Stimulated activated memory B cell treated with anti-CD40 and anti-IgM and Interleukin-4, amounts not matched to agents 10 μg/mL and 1 μg/mL and 100 μg/mL, for 72 hours (primary cell): Measurements from ENCODE around the gene CENPH.
"Not testable (repeated sequence)": the region's sequence is repeated elsewhere in the genome, so short reads cannot be mapped to it uniquely, and the experiment has no call there.

Experiments
- ATAC-seq: fragments of 150-1000 bp; cut with Tn5 transposase; 2 replicates; pipeline ENCODE4 v1.10.0; 2021
- H3K27ac Mint-ChIP-seq: one replicate; pipeline ENCODE4 v1.8.0; 2022; ENCODE audit warnings: mild to moderate bottlenecking, mixed read lengths
- H3K27me3 Mint-ChIP-seq: one replicate; pipeline ENCODE4 v1.8.0; 2022; ENCODE audit warnings: mixed read lengths
- H3K36me3 Mint-ChIP-seq: one replicate; pipeline ENCODE4 v1.8.0; 2022; ENCODE audit warnings: mixed read lengths
- H3K4me1 Mint-ChIP-seq: one replicate; pipeline ENCODE4 v1.8.0; 2022; ENCODE audit warnings: mixed read lengths
- H3K4me3 Mint-ChIP-seq: one replicate; pipeline ENCODE4 v1.8.0; 2022; ENCODE audit warnings: mild to moderate bottlenecking, moderate library complexity, mixed read lengths
- H3K9me3 Mint-ChIP-seq: one replicate; pipeline ENCODE4 v1.8.0; 2022; ENCODE audit warnings: mixed read lengths

CENPH gene

GRCh38 chr5:69224520-69224919 lies 35.1 kb downstream of the CENPH start:
- Mint-ChIP-seq H3K4me3 (no peak overlapping the region), H3K36me3 (peaks cover 21% of the 10 kb centered on the region), H3K27ac (no peak overlapping the region), H3K9me3 (no peaks in the 10 kb centered on the region), H3K27me3 (no peaks in the 10 kb centered on the region), H3K4me1 (peaks cover 13% of the 10 kb centered on the region)
- ATAC-seq = no peak

DNA sequence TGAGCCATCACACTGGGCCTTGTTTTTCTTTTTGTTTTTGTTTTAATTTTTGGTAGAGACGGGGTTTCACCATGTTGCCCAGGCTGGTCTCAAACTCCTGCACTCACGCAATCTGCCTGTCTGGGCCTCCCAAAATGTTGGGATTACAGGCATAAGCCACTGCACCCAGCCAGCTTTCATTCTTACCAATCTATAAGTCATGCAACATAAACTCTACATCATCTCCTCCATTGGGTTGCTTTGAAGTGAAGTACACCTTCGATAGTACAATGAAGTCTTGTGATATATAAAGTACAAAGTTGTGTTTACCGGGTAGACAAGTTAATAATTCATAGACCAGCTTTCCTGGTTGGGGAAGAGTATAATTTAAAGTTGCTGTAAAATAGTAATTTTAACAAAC lies 36.5 kb downstream of the CENPH start:
- peaks cover 18% of the 10 kb centered on the region for H3K36me3 Mint-ChIP-seq
- ATAC-seq = no peak
- H3K27me3 Mint-ChIP-seq = no peaks in the 10 kb centered on the region
- H3K9me3 Mint-ChIP-seq = no peaks in the 10 kb centered on the region
- H3K4me1 Mint-ChIP-seq = peaks cover 6% of the 10 kb centered on the region
- no peak overlapping the region for H3K27ac Mint-ChIP-seq
- no peak overlapping the region for H3K4me3 Mint-ChIP-seq

GRCh38 chr5:69230181-69230580 lies 40.8 kb downstream of the CENPH start:
- Mint-ChIP-seq H3K4me1 (no peaks in the 10 kb centered on the region), H3K27me3 (no peaks in the 10 kb centered on the region), H3K36me3 (peaks cover 12% of the 10 kb centered on the region), H3K9me3 (no peaks in the 10 kb centered on the region), H3K4me3 (no peak overlapping the region), H3K27ac (no peak overlapping the region)
- no peak for ATAC-seq

GRCh38 chr5:69231281-69231680 lies 41.9 kb downstream of the CENPH start:
- no peaks in the 10 kb centered on the region for H3K9me3 Mint-ChIP-seq
- H3K27ac Mint-ChIP-seq = no peak overlapping the region
- no peaks in the 10 kb centered on the region for H3K27me3 Mint-ChIP-seq
- no peak for ATAC-seq
- H3K36me3 Mint-ChIP-seq = peaks cover 12% of the 10 kb centered on the region
- H3K4me3 Mint-ChIP-seq = no peak overlapping the region
- peaks cover 10% of the 10 kb centered on the region for H3K4me1 Mint-ChIP-seq

- no peak overlapping the region for H3K27ac Mint-ChIP-seq
- H3K27me3 Mint-ChIP-seq = no peaks in the 10 kb centered on the region
- H3K4me1 Mint-ChIP-seq = peaks cover 14% of the 10 kb centered on the region
- H3K36me3 Mint-ChIP-seq = peaks cover 13% of the 10 kb centered on the region
- H3K4me3 Mint-ChIP-seq = no peak overlapping the region
- no peak for ATAC-seq
- no peaks in the 10 kb centered on the region for H3K9me3 Mint-ChIP-seq
Observed at GRCh38 chr5:69231851-69232250, 42.5 kb downstream of the CENPH start.

- peak; percentile 100 for ATAC-seq
- H3K27me3 Mint-ChIP-seq = no peaks in the 10 kb centered on the region
- H3K4me3 Mint-ChIP-seq = peak within 1 kb of the TSS; percentile 94
- H3K4me1 Mint-ChIP-seq = peaks cover 41% of the 10 kb centered on the region
- H3K9me3 Mint-ChIP-seq = no peaks in the 10 kb centered on the region
- peaks cover 29% of the 10 kb centered on the region for H3K36me3 Mint-ChIP-seq
- peak within 1 kb of the TSS; percentile 89 for H3K27ac Mint-ChIP-seq
Observed at GRCh38 chr5:69234457-69235268, 45.3 kb downstream of the CENPH start, which contains the start of gene CDK7. Gene CDK7 (plus strand): TSS chr5:69234886. CDS start chr5:69234976, 90 bp downstream.

- Mint-ChIP-seq H3K4me1 (peaks cover 55% of the 10 kb centered on the region), H3K36me3 (peaks cover 43% of the 10 kb centered on the region), H3K4me3 (peak overlapping the region; percentile 63)
- not testable (repeated sequence) for ATAC-seq, H3K27ac Mint-ChIP-seq, H3K27me3 Mint-ChIP-seq, H3K9me3 Mint-ChIP-seq
Observed at GRCh38 chr5:69236733-69237132, 47.4 kb downstream of the CENPH start.

DNA sequence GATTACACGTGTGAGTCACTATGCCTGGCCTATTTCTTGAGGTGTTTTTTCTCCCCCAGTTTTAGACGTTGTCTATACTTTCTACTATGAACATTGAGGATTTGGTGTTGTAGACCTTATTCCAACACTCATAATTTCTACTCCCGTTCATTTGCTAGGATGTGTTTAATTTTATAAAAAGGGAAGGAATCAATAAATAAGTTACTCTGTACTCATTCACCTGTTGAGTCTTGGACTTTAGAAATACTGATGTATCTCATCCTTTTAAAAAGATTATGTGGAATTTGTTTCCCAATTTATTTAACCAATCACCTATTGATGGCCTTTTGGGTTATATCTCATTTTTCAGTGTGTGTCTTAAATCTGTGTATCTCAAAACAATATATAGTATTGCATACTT lies 48.5 kb downstream of the CENPH start:
- Mint-ChIP-seq H3K4me3 (no peak overlapping the region), H3K4me1 (peaks cover 62% of the 10 kb centered on the region), H3K27ac (no peak overlapping the region), H3K36me3 (peaks cover 52% of the 10 kb centered on the region), H3K27me3 (no peaks in the 10 kb centered on the region), H3K9me3 (no peaks in the 10 kb centered on the region)
- no peak for ATAC-seq

GRCh38 chr5:69238760-69239251 lies 49.4 kb downstream of the CENPH start:
- Mint-ChIP-seq H3K36me3 (peaks cover 60% of the 10 kb centered on the region), H3K4me1 (peaks cover 72% of the 10 kb centered on the region), H3K9me3 (no peaks in the 10 kb centered on the region), H3K27ac (no peak overlapping the region), H3K27me3 (no peaks in the 10 kb centered on the region), H3K4me3 (no peak overlapping the region)
- no peak for ATAC-seq

- Mint-ChIP-seq H3K4me1 (peaks cover 84% of the 10 kb centered on the region), H3K36me3 (peaks cover 81% of the 10 kb centered on the region), H3K9me3 (peaks cover under 1% of the 10 kb centered on the region), H3K27me3 (no peaks in the 10 kb centered on the region), H3K4me3 (no peak overlapping the region), H3K27ac (no peak overlapping the region)
- ATAC-seq = no peak
Observed at GRCh38 chr5:69242215-69242927, 53.0 kb downstream of the CENPH start.

DNA sequence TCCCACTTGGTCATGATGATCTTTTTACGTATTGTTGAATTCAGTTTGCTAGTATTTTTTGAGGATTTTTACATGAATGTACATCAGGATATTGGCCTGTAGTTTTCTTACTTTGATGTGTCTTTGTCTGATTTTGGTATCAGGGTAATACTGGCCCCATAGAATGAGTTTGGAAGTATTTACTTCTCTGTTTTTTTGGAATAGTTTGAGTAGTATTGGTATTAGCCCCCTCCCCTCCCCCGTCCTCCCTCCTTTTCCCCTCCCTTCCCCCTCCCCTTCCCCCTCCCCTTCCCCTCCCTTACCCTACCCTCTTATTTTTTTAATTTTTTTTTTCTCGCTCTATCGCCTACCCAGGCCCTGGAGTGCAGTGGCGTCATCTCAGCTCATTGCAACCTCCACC lies 55.6 kb downstream of the CENPH start:
- H3K9me3 Mint-ChIP-seq = peaks cover 8% of the 10 kb centered on the region
- no peak for ATAC-seq

GRCh38 chr5:69248019-69248418 lies 58.6 kb downstream of the CENPH start:
- peaks cover 60% of the 10 kb centered on the region for H3K36me3 Mint-ChIP-seq

More for the DNA sequence above, 55.6 kb downstream of the CENPH start:
- Mint-ChIP-seq H3K27me3 (no peaks in the 10 kb centered on the region), H3K36me3 (peaks cover 80% of the 10 kb centered on the region), H3K4me3 (no peak overlapping the region), H3K4me1 (peaks cover 69% of the 10 kb centered on the region), H3K27ac (no peak overlapping the region)

DNA sequence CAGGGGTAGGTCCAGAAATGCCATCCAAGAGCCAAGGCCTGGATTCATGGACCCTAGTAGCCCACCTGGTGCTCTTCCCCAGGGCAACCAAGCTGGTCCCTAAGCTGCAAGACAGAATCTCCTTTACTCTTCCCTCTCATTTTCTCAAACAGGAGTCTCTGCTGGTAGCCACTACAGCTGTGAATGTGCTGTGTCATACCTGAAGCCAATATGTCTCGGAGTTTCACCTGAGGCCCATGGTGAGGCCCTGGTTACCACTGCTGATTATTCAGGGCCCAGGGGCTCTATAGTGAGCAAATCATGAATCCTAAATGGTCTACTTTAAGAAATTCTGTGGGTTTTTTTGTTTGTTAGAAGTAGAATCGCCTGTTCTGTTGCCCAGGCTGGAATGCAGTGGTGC lies 61.2 kb downstream of the CENPH start:
- Mint-ChIP-seq H3K36me3 (peaks cover 43% of the 10 kb centered on the region), H3K27ac (no peak overlapping the region), H3K27me3 (no peaks in the 10 kb centered on the region), H3K9me3 (peaks cover 8% of the 10 kb centered on the region), H3K4me3 (no peak overlapping the region), H3K4me1 (peaks cover 34% of the 10 kb centered on the region)
- no peak for ATAC-seq

More at GRCh38 chr5:69248019-69248418, 58.6 kb downstream of the CENPH start:
- H3K4me1 Mint-ChIP-seq = peaks cover 55% of the 10 kb centered on the region
- H3K27ac Mint-ChIP-seq = no peak overlapping the region
- H3K9me3 Mint-ChIP-seq = peaks cover 8% of the 10 kb centered on the region
- ATAC-seq = no peak
- no peak overlapping the region for H3K4me3 Mint-ChIP-seq
- H3K27me3 Mint-ChIP-seq = no peaks in the 10 kb centered on the region

DNA sequence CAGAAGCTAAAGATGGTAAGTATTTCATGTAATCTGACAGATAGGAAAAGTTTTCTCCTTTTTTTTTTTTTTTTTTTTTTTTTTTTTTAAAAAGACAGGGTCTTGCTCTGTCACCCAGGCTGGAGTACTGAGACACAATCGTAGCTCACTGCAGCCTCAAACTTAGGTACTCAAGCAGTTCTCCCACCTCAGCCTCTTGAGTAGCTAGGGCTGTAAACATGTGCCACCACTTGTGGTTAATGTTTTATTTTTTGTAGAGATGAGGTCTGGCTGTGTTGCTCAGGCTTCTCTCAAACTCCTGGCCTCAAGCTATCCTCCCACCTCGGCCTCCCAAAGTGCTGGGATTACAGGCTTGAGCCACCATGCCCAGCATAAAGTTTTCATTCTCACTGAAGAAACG lies 63.1 kb downstream of the CENPH start:
- Mint-ChIP-seq H3K36me3 (peaks cover 36% of the 10 kb centered on the region), H3K27ac (no peak overlapping the region), H3K27me3 (no peaks in the 10 kb centered on the region), H3K9me3 (peaks cover 7% of the 10 kb centered on the region), H3K4me3 (no peak overlapping the region), H3K4me1 (peaks cover 15% of the 10 kb centered on the region)
- ATAC-seq = no peak

DNA sequence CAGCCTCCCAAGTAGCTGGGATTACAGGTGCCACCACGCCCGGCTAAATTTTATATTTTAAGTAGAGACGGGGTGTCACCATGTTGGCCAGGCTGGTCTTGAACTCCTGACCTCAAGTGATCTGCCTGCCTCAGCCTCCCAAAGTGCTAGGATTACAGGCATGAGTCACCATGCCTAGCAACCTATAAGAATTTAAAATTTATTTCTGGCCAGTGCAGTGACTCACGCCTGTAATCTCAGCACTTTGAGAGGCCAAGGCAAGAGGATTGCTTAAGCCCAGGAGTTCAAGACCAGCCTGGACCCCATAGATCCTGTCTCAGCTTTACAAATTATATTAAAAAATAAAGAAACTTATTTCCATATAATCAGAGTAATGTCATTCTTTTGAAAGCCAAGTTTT lies 66.6 kb downstream of the CENPH start:
- H3K27ac Mint-ChIP-seq, H3K27me3 Mint-ChIP-seq, H3K9me3 Mint-ChIP-seq, ATAC-seq, H3K4me3 Mint-ChIP-seq, H3K4me1 Mint-ChIP-seq: not testable (repeated sequence)
- H3K36me3 Mint-ChIP-seq = peaks cover 29% of the 10 kb centered on the region
